DMS53 (cell line): Measurements from ENCODE around the gene HOXC11.
A peak's percentile ranks its signal among the peaks of the same experiment; 100 is the strongest.

Source experiments
- DNase-seq: peaks from one replicate; lab custom pipeline; 2025; lab: John Stamatoyannopoulos, UW

Gene HOXC11

GRCh38 chr12:54021432-54022013 lies 48.6 kb downstream of the HOXC11 start:
- DNase-seq, result peak; percentile 36

GRCh38 chr12:54022960-54023884 lies 50.3 kb downstream of the HOXC11 start:
- no peak for DNase-seq

DNA sequence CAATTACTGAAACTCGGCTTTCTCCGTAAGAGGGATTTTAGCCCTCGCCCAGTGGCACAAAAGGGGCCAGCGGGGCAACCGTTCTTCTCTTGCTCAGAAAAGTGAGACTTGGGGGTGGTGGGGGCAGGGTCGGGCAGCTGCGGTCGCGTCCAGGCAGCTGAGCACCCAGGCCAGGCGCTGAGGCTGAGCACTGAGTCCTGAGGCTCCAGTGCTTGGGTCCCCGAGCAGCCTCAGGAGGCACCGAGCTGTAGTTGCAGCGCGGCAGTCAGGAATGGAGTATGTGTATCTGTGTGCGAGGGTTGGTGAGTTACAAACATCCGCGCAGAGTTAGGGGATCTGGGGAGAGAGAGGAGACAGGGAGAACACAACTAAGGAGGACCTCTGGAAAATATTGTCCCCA lies 51.2 kb downstream of the HOXC11 start:
- no peak for DNase-seq

- DNase-seq, result no peak
Measured at GRCh38 chr12:54024581-54025305, 51.8 kb downstream of the HOXC11 start.

DNA sequence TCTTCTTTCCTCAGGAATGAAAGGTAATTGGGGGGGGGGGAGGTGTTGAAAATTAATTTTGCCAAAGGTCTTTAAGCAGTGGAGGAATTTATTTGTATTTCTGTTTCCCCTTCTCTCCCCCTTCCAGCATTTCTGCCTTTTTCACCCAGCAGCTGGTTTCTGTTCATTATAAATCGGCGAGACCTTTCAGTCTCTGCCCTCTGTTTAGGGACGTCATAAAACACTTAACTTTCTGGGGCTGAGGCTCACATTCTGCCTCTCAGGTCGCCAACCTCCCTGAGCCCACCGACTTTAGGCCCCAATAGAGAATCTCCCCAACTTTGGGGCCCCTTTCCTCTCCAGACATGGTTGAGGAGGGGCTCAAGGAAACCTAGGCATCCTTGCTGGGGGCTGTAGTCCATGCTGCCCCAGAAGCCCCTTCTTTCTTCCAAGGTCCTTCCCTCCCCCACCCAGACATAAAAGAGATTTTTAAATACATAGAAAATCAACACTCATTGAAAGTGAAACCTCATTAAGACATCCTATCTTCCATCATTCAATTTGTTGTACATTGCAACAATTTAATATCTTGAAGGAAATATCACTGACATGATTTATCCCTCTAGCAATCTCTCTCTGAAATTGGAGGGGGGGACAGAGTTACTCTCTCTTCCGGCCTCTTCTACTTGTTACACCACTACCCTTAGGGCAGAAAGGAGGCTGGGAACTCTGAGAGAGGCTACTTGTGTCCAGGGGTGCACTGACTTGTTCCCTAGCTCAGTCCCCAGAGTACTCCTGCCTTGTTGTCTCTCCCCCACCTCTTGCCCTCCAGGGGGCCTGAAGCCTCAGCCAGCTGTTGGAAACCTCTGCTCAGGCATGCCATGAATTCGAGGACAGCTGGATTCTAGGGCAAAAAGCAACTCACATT lies 52.8 kb downstream of the HOXC11 start:
- no peak for DNase-seq

GRCh38 chr12:54026640-54027441 lies 53.9 kb downstream of the HOXC11 start:
- DNase-seq, result no peak
